Uterus (tissue), 2 donors: ENCODE results near the gene TATDN3.

Source experiments
- POLR2A ChIP-seq, 2 donors: fragments of 450-650 bp; IDR thresholded peaks; one replicate each; pipeline ENCODE4 v1.6.1; 2016; ENCODE audit warnings: antibody characterized with exemption in 2 of 2, mild to moderate bottlenecking in 1 of 2, moderate library complexity in 1 of 2
- TF ChIP-seq, protein P1 (sequence below), 4 experiments: fragments of 200-600 bp in 2 of 4; fragments of 450-650 bp in 2 of 4; sonication (generic) in 2 of 4; IDR thresholded peaks; one replicate each; pipeline ENCODE4 v1.5.1; 2016 to 2019; ENCODE audit warnings: antibody characterized with exemption in 4 of 4, mild to moderate bottlenecking in 2 of 4, moderate library complexity in 1 of 4

DNA sequence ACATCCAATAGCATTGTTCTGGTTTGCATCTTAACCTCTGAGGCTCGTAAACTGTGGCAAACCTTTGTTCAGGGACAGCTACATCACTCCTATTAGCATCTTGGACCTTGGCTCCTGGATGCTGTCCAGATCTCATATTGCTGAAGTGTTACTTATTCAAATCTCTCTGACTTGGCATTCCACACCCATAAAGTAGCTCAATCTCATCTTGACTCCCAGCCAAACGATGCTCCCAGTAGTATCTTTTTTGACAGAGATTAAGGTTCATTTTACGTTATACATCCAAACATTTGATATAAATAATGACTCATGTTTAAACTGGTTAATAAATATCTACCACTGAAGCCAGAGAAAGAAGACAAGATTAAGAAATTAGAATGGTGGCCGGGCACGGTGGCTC, 62.0 kb downstream of the TATDN3 start:
- TF ChIP-seq, protein P1, sequence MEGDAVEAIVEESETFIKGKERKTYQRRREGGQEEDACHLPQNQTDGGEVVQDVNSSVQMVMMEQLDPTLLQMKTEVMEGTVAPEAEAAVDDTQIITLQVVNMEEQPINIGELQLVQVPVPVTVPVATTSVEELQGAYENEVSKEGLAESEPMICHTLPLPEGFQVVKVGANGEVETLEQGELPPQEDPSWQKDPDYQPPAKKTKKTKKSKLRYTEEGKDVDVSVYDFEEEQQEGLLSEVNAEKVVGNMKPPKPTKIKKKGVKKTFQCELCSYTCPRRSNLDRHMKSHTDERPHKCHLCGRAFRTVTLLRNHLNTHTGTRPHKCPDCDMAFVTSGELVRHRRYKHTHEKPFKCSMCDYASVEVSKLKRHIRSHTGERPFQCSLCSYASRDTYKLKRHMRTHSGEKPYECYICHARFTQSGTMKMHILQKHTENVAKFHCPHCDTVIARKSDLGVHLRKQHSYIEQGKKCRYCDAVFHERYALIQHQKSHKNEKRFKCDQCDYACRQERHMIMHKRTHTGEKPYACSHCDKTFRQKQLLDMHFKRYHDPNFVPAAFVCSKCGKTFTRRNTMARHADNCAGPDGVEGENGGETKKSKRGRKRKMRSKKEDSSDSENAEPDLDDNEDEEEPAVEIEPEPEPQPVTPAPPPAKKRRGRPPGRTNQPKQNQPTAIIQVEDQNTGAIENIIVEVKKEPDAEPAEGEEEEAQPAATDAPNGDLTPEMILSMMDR (IDR thresholded peaks at IDR 0.05): no peak
- no peak for TF ChIP-seq POLR2A (IDR thresholded peaks at IDR 0.05)
